Measurements from ENCODE around the gene RIC1. TPM values are rescaled to one million over a fixed set of nuclear protein-coding genes. Genes with fewer than 3 reads are reported as not detected.

The RIC1 gene
- total and polyA plus RNA-seq, 2 of the 4 experiments (the other 2 are of a cell fraction): 28.8 to 76.9 TPM

DNA sequence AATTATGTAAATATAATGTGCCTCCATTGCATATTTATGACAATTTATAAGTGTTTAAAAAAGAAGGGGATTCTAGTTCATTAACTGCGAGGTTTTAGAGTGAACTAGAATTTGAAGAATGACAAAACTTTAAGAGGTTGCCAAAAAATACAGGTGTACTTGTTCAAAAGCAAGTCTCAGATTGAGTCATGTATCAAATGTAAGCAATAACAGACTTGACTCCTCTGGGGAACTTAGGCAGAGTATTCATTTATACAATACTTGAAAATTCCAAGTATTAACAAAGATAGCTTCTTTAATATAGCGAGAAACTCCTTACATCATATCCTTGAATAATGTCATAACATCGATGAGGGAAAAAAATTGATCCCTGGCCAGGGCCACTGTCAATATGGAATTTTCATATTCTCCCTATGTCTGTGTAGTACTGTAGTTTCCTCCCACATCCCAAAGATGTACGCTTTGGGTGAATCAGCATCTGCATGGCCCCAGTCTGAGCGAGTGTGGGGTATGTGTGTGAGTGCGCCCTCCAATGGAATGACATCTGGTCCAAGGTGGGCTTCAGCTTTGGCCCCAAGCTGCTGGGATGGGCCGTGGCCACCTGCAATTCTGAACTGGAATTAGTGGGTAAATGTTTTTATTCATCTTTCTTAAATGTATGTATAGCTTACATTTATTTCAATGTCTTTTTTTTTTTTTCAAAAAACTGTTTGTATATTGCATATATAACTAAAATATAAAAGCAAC lies 70.1 kb downstream of the RIC1 start (continued):
- TF ChIP-seq MAZ (IDR thresholded peaks at IDR 0.05; ENCODE audit: borderline replicate concordance, low read depth, low read length): no peak
- TF ChIP-seq RCOR1 (IDR thresholded peaks at IDR 0.05; ENCODE audit: insufficient replicate concordance, low read length): no peak

DNA sequence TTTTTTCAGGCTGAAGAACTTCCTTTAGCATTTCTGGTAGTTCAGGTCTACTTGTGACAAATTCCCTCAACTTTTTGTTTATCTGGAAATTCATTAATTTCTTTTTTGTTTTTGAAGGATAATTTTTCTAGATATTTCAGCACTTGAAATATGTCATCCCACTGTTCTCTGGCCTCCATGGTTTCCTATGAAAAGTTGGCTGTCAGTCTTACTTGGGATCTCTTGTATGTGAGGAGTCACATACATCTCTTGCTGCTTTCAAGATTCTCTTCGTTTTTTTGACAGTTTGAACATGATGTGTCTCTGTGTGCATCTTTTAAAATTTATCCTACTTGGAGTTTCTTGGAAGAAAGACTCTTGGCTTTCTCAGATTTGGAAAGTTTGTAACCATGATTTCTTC lies 79.5 kb downstream of the RIC1 start:
- no peak for DNase-seq
- H3K56ac ChIP-seq (ENCODE audit: extremely low read depth, insufficient read depth, low read length): no peak overlapping the region
- TF ChIP-seq RAD21 (IDR thresholded peaks at IDR 0.05; ENCODE audit: low read length): no peak
- TF ChIP-seq SMC3 (IDR thresholded peaks at IDR 0.05; ENCODE audit: low read depth, low read length): no peak
- TF ChIP-seq, protein P1, sequence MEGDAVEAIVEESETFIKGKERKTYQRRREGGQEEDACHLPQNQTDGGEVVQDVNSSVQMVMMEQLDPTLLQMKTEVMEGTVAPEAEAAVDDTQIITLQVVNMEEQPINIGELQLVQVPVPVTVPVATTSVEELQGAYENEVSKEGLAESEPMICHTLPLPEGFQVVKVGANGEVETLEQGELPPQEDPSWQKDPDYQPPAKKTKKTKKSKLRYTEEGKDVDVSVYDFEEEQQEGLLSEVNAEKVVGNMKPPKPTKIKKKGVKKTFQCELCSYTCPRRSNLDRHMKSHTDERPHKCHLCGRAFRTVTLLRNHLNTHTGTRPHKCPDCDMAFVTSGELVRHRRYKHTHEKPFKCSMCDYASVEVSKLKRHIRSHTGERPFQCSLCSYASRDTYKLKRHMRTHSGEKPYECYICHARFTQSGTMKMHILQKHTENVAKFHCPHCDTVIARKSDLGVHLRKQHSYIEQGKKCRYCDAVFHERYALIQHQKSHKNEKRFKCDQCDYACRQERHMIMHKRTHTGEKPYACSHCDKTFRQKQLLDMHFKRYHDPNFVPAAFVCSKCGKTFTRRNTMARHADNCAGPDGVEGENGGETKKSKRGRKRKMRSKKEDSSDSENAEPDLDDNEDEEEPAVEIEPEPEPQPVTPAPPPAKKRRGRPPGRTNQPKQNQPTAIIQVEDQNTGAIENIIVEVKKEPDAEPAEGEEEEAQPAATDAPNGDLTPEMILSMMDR (conservative IDR thresholded peaks at IDR 0.05; ENCODE audit: low read depth, low read length): no peak
- TF ChIP-seq NFE2L2 (IDR thresholded peaks at IDR 0.05; ENCODE audit: low read depth, low read length): no peak
- TF ChIP-seq CEBPB (IDR thresholded peaks at IDR 0.05; ENCODE audit: low read depth, low read length): no peak
- TF ChIP-seq RFX5 (IDR thresholded peaks at IDR 0.05; ENCODE audit: low read depth, low read length): no peak
- TF ChIP-seq CHD1 (IDR thresholded peaks at IDR 0.05; ENCODE audit: low read depth, low read length): no peak
- TF ChIP-seq MXI1 (IDR thresholded peaks at IDR 0.05; ENCODE audit: borderline replicate concordance, low read depth, low read length): no peak
- TF ChIP-seq, protein P2, sequence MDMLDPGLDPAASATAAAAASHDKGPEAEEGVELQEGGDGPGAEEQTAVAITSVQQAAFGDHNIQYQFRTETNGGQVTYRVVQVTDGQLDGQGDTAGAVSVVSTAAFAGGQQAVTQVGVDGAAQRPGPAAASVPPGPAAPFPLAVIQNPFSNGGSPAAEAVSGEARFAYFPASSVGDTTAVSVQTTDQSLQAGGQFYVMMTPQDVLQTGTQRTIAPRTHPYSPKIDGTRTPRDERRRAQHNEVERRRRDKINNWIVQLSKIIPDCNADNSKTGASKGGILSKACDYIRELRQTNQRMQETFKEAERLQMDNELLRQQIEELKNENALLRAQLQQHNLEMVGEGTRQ (IDR thresholded peaks at IDR 0.05; ENCODE audit: low read depth, low read length): no peak
- no peak for TF ChIP-seq FOS (IDR thresholded peaks at IDR 0.05; ENCODE audit: low read depth, low read length)
- no peak for TF ChIP-seq BHLHE40 (IDR thresholded peaks at IDR 0.05; ENCODE audit: low read depth, low read length)
- no peak for TF ChIP-seq RCOR1 (IDR thresholded peaks at IDR 0.05; ENCODE audit: insufficient replicate concordance, low read length)
- no peak for TF ChIP-seq POLR2A (IDR thresholded peaks at IDR 0.05; ENCODE audit: low read depth, low read length)
- no peak for TF ChIP-seq MAFK (IDR thresholded peaks at IDR 0.05; ENCODE audit: low read depth, low read length)

More for the DNA sequence above, 79.5 kb downstream of the RIC1 start:
- H2BK20ac ChIP-seq (ENCODE audit: low read depth, low read length): no peak overlapping the region
- dilution Hi-C loops (cut with HindIII; ENCODE audit: low sequenced_read_pairs, unreplicated experiment) (no loop called here), in situ Hi-C loops (cut with MboI; ENCODE audit: low sequenced_read_pairs) (loop anchor here (25.0 kb wide), 1 partner anchor 246 kb away; the partner anchor contains the start of gene CD274), intact Hi-C loops (cut with micrococcal nuclease) (no loop called here)
- no peak overlapping the region for H3K4me3 ChIP-seq (ENCODE audit: insufficient read depth, low read depth, low read length)
- no peaks in the 10 kb centered on the region for H3K27me3 ChIP-seq (ENCODE audit: control insufficient read depth, insufficient read depth, low read length)
- H4K20me1 ChIP-seq (ENCODE audit: insufficient read depth, low read length): peaks cover 11% of the 10 kb centered on the region; the same call in 1 of the 2 replicates
- H3K9me3 ChIP-seq (ENCODE audit: control insufficient read depth, insufficient read depth, low read length): peaks cover 4% of the 10 kb centered on the region; the same call in 1 of the 2 replicates
- CTCF ChIA-PET: no interaction called here
- no CpG with 5 or more reads among the region's 1 CpG for WGBS, 2 experiments (ENCODE audit: extremely low coverage in 2 of 2, insufficient read length in 1 of 2)
- peaks cover 15 to 39% of the 10 kb centered on the region in 2 experiments for H3K79me1 ChIP-seq (ENCODE audit: low read depth in 1 of 2, low read length in 2 of 2)
- H3K4me2 ChIP-seq (ENCODE audit: low read depth, low read length): no peak overlapping the region
- no TSS peak for BruUV-seq (replicated peaks)
- no peak overlapping the region for H3K18ac ChIP-seq (ENCODE audit: low read depth, low read length)
- POLR2A ChIA-PET (ENCODE audit: unreplicated experiment): no interaction called here
- 0 out of 2 replicates have a peak, but pooled peaks cover 3% of the 10 kb centered on the region for H3K9me1 ChIP-seq (ENCODE audit: insufficient read depth, low read length)
- H2BK5ac ChIP-seq (ENCODE audit: low read depth, low read length, poor library complexity, severe bottlenecking): no peak overlapping the region
- no peak overlapping the region for H4K91ac ChIP-seq (ENCODE audit: insufficient read depth, low read depth, low read length)
- H3K14ac ChIP-seq (replicated peaks; ENCODE audit: low read depth, low read length): no peak overlapping the region
- peaks cover 5% of the 10 kb centered on the region for H3K36me3 ChIP-seq (ENCODE audit: control insufficient read depth, insufficient read depth, low read length)
- H4K5ac ChIP-seq (ENCODE audit: low read depth, low read length): no peak overlapping the region
- no peak overlapping the region for H2AFZ ChIP-seq (replicated peaks; ENCODE audit: low read length, poor library complexity)
- H3K23ac ChIP-seq (ENCODE audit: low read depth, low read length): no peak overlapping the region
- ATAC-seq (ENCODE audit: low read depth): no peak
- H2BK15ac ChIP-seq (ENCODE audit: low read depth, low read length): no peak overlapping the region
- H3K4ac ChIP-seq (ENCODE audit: low read depth, low read length): no peak overlapping the region
- H3K4me1 ChIP-seq (ENCODE audit: control insufficient read depth, insufficient read depth, low read length): peaks cover 8% of the 10 kb centered on the region
- H2AK5ac ChIP-seq (ENCODE audit: low read depth, low read length): no peak overlapping the region
- no peak overlapping the region for H2BK120ac ChIP-seq (ENCODE audit: low read depth, low read length)
- H3K9ac ChIP-seq (ENCODE audit: low read depth, low read length): no peak overlapping the region
- no peak overlapping the region for H4K8ac ChIP-seq (ENCODE audit: low read depth in 2 of 2, low read length in 2 of 2)
- H2AK9ac ChIP-seq (replicated peaks; ENCODE audit: low read depth, low read length, poor library complexity): no peak overlapping the region
- no peak overlapping the region for H3K27ac ChIP-seq (ENCODE audit: insufficient read depth, low read length)
